Left lung (tissue), 10 donors: Measurements from ENCODE around the gene PDCD2L. TPM values are rescaled to one million over a fixed set of nuclear protein-coding genes. Genes with fewer than 3 reads are reported as not detected.
"Not testable (repeated sequence)": the region's sequence is repeated elsewhere in the genome, so short reads cannot be mapped to it uniquely, and the experiment has no call there.

Experiments
- ATAC-seq: fragments of 200-7000 bp; cut with Tn5 transposase; one replicate; pipeline ENCODE4 v1.9.1; 2020; ENCODE audit warnings: moderate library complexity
- DNase-seq, 4 donors: peaks; one replicate each; pipeline ENCODE4 v3.0.0-alpha.2; 2013 to 2020
- H3K27ac ChIP-seq, 2 donors: fragments of 200-600 bp; sonication (generic) in 1 of 2; one replicate each; pipeline versions ENCODE4 v1.5.0 to v1.8.0; 2020 to 2021
- H3K27me3 ChIP-seq, 2 donors: fragments of 200-600 bp; sonication (generic) in 1 of 2; one replicate each; pipeline versions ENCODE4 v1.5.0 to v1.8.0; 2020 to 2021
- H3K36me3 ChIP-seq, 2 donors: fragments of 200-600 bp; sonication (generic) in 1 of 2; one replicate each; pipeline versions ENCODE4 v1.5.0 to v1.8.0; 2020 to 2021
- H3K4me1 ChIP-seq, 2 donors: fragments of 200-600 bp; one replicate each; pipeline ENCODE4 v1.8.0; 2021
- H3K4me3 ChIP-seq, 2 donors: fragments of 200-600 bp; sonication (generic) in 1 of 2; one replicate each; pipeline versions ENCODE4 v1.5.0 to v1.8.0; 2020 to 2021; ENCODE audit warnings: mild to moderate bottlenecking in 1 of 2
- H3K9me3 ChIP-seq, 2 donors: fragments of 200-600 bp; sonication (generic) in 1 of 2; one replicate each; pipeline versions ENCODE4 v1.5.0 to v1.8.0; 2020 to 2021
- CTCF ChIP-seq, 2 donors: fragments of 200-600 bp; sonication (generic) in 1 of 2; IDR thresholded peaks; one replicate each; pipeline versions ENCODE4 v1.5.0 to v1.8.0; 2021; ENCODE audit warnings: antibody characterized with exemption in 2 of 2
- intact Hi-C, 2 donors: fragments of 100-400 bp; cut with DNase I; formaldehyde crosslinking; loops; one replicate each; pipeline versions ENCODE4 v1.11.2 to v1.14.2; 2022
- polyA plus RNA-seq, 6 donors: library from polyadenylated mRNA; unstranded; fragments of 120-200 nt; gene quantifications; one replicate each; pipeline ENCODE4 v1.2.1, GENCODE V29; 2013; ENCODE audit not compliant: insufficient read length in 6 of 6
- total RNA-seq, 2 donors: library from RNA; stranded (reverse); fragmentation: NEBNext Ultra II Directional; extraction: Animal tissue kit (Norgen Biotek cat#: 25700); gene quantifications; one replicate each; pipeline ENCODE4 v1.2.1, GENCODE V29; 2021
- donor health status: DM: no; HTN: yes; CAD: no.
- donor health status: DM: no; HTN: no; CAD: no.

PDCD2L gene
- total and polyA plus RNA-seq, 8 donors: 5.0 to 14.7 (median 12.0) TPM

- Histone ChIP-seq H3K9me3 (no peaks in the 10 kb centered on the region), H3K27ac (no peak overlapping the region), H3K36me3 (peaks cover 0 to 100% of the 10 kb centered on the region in 2 donors), H3K27me3 (no peaks in the 10 kb centered on the region), H3K4me3 (no peak overlapping the region), H3K4me1 (no peaks in the 10 kb centered on the region)
- no peak for TF ChIP-seq CTCF (IDR thresholded peaks at IDR 0.05)
- no peak for ATAC-seq
- no peak for DNase-seq
- intact Hi-C loops: no loop called here
These were observed 11.2 kb upstream of the PDCD2L start for GRCh38 chr19:34393031-34393430.

GRCh38 chr19:34393629-34394028 is 10.6 kb upstream of the PDCD2L start:
- peaks cover 0 to 100% of the 10 kb centered on the region in 2 donors for H3K36me3 ChIP-seq
- TF ChIP-seq CTCF (IDR thresholded peaks at IDR 0.05): no peak

DNA sequence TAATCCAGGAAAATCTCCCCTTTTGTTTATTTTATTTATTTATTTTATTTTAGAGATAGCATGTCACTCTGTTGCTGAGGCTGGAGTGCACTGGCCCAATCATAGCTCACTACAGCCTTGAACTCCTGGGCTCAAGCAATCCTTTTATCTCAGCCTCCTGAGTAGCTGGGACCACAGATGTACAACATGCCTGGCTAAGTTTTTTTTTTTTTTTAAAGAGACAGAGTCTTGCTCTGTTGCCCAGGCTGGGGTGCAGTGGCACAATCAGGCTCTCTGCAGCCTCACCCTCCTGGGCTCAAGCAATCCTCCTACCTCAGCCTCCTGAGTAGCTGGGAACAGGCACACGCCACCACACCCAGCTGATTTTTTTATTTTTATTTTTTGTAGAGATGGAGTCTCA is 6.3 kb upstream of the PDCD2L start:
- Histone ChIP-seq H3K4me3 (no peak overlapping the region), H3K9me3 (no peaks in the 10 kb centered on the region), H3K36me3 (peaks cover 0 to 89% of the 10 kb centered on the region in 2 donors), H3K4me1 (no peaks in the 10 kb centered on the region), H3K27me3 (no peaks in the 10 kb centered on the region), H3K27ac (no peak overlapping the region)
- ATAC-seq: no peak
- intact Hi-C loops: no loop called here
- DNase-seq: no peak
- no peak for TF ChIP-seq CTCF (IDR thresholded peaks at IDR 0.05)

More at GRCh38 chr19:34393629-34394028, 10.6 kb upstream of the PDCD2L start:
- H3K27ac ChIP-seq: no peak overlapping the region
- H3K9me3 ChIP-seq: no peaks in the 10 kb centered on the region
- no peak for DNase-seq
- intact Hi-C loops: no loop called here
- no peak overlapping the region for H3K4me3 ChIP-seq
- no peaks in the 10 kb centered on the region for H3K4me1 ChIP-seq
- H3K27me3 ChIP-seq: no peaks in the 10 kb centered on the region
- no peak for ATAC-seq

DNA sequence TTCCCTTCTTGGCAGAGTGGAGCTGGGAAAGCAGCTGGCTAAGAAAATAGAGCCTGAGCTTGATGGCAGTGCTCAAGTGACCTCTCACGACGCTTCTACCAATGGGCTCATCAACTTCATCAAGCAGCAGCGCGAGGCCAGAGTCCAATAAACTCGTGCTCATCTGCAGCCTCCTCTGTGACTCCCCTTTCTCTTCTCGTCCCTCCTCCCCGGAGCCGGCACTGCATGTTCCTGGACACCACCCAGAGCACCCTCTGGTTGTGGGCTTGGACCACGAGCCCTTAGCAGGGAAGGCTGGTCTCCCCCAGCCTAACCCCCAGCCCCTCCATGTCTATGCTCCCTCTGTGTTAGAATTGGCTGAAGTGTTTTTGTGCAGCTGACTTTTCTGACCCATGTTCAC is 4.3 kb upstream of the PDCD2L start:
- H3K36me3 ChIP-seq: peaks cover 0 to 68% of the 10 kb centered on the region in 2 donors

GRCh38 chr19:34400844-34401243 is 3.4 kb upstream of the PDCD2L start:
- H3K36me3 ChIP-seq: peaks cover 0 to 59% of the 10 kb centered on the region in 2 donors
- H3K9me3 ChIP-seq, intact Hi-C loops, H3K4me3 ChIP-seq, DNase-seq, H3K27me3 ChIP-seq, H3K27ac ChIP-seq, ATAC-seq: not testable (repeated sequence)
- H3K4me1 ChIP-seq: peaks cover 0 to 17% of the 10 kb centered on the region in 2 donors

More for the DNA sequence above, 4.3 kb upstream of the PDCD2L start:
- Histone ChIP-seq H3K4me1 (peaks cover 0 to 10% of the 10 kb centered on the region in 2 donors), H3K27ac (no peak overlapping the region), H3K9me3 (no peaks in the 10 kb centered on the region), H3K4me3 (no peak overlapping the region), H3K27me3 (no peaks in the 10 kb centered on the region)
- TF ChIP-seq CTCF (IDR thresholded peaks at IDR 0.05): no peak
- intact Hi-C loops: no loop called here
- ATAC-seq (no peak), DNase-seq (no peak)

DNA sequence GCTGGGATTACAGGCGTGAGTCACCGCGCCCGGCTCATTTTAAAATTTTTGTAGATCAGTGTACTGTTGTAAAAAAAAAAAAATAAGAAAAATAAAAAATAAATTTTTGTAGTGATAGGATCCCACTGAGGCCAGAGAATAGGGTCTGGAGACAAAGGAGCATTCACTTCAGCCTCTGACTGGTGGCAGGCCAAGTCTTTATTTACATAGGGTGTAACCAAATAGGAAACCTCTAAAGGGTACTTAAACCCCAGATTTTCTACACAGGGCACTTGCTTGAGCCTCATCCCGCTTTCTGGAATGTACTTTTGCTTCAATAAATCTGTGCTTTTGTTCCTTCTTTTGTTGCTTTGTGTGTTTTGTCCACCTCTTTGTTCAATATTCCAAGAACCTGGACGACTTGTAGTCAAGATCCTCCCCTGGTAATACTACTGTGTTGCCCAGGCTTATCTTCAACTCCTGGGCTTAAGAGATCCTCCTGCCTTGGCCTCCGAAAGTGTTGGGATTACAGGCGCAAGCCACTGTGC is 2.1 kb upstream of the PDCD2L start:
- TF ChIP-seq CTCF (IDR thresholded peaks at IDR 0.05): no peak
- intact Hi-C loops: no loop called here
- Histone ChIP-seq H3K4me3 (no peak overlapping the region), H3K27me3 (no peaks in the 10 kb centered on the region), H3K27ac (no peak overlapping the region), H3K4me1 (peaks cover 0 to 17% of the 10 kb centered on the region in 2 donors), H3K9me3 (no peaks in the 10 kb centered on the region), H3K36me3 (peaks cover 0 to 46% of the 10 kb centered on the region in 2 donors)
- DNase-seq (no peak), ATAC-seq (peak; percentile 36)
